DND-41 (cell line): ENCODE data around the gene ZDHHC6.

Source experiments
- ATAC-seq: fragments of 200-7000 bp; cut with Tn5 transposase; 3 replicates; pipeline ENCODE4 v1.9.1; 2021; ENCODE audit warnings: low read depth; ENCODE audit not compliant: insufficient read depth
- DNase-seq: peaks from one replicate; pipeline ENCODE4 v3.0.0-alpha.2; 2020
- H2AFZ ChIP-seq: 2 replicates; pipeline ENCODE4 v1.6.0; 2012; ENCODE audit warnings: low read depth, low read length
- H3K27ac ChIP-seq: 2 replicates; pipeline ENCODE4 v1.5.1; 2012; ENCODE audit warnings: low read length, inconsistent platforms
- H3K27me3 ChIP-seq: fragments of 200-600 bp; sonication (generic); 2 replicates; pipeline ENCODE4 v1.6.0; 2012; ENCODE audit warnings: low read length, mild to moderate bottlenecking, inconsistent platforms; ENCODE audit not compliant: insufficient read depth, poor library complexity
- H3K36me3 ChIP-seq: 2 replicates; pipeline ENCODE4 v1.5.1; 2012; ENCODE audit warnings: low read length, inconsistent platforms; ENCODE audit not compliant: insufficient read depth
- H3K4me1 ChIP-seq: 2 replicates; pipeline ENCODE4 v1.5.1; 2012; ENCODE audit warnings: mild to moderate bottlenecking, low read length; ENCODE audit not compliant: insufficient read depth
- H3K4me2 ChIP-seq: 2 replicates; pipeline ENCODE4 v1.6.0; 2012; ENCODE audit warnings: mild to moderate bottlenecking, moderate library complexity, low read length, inconsistent platforms; ENCODE audit not compliant: insufficient read depth
- H3K4me3 ChIP-seq, 2 experiments: fragments of 200-600 bp in 1 of 2; shearing (Covaris generic) in 1 of 2; 2 replicates each; pipeline ENCODE4 v1.5.1; 2012 to 2016; ENCODE audit warnings: inconsistent platforms in 2 of 2, low read length in 2 of 2, mild to moderate bottlenecking in 2 of 2, low read depth in 1 of 2, moderate library complexity in 1 of 2
- H3K79me2 ChIP-seq: 2 replicates; pipeline ENCODE4 v1.6.0; 2012; ENCODE audit warnings: low read length, inconsistent platforms; ENCODE audit not compliant: insufficient read depth
- H3K9ac ChIP-seq: 2 replicates; pipeline ENCODE4 v1.6.0; 2012; ENCODE audit warnings: low read depth, mild to moderate bottlenecking, inconsistent platforms, low read length, moderate library complexity
- H3K9me3 ChIP-seq: 2 replicates; pipeline ENCODE4 v1.5.1; 2012; ENCODE audit warnings: low read length, moderate library complexity, mild to moderate bottlenecking, inconsistent platforms; ENCODE audit not compliant: insufficient read depth, severe bottlenecking
- H4K20me1 ChIP-seq: 2 replicates; pipeline ENCODE4 v1.6.0; 2012; ENCODE audit warnings: low read length; ENCODE audit not compliant: insufficient read depth
- CTCF ChIP-seq: IDR thresholded peaks from 2 replicates; pipeline ENCODE4 v1.5.1; 2012; ENCODE audit warnings: borderline replicate concordance, low read length, moderate library complexity, mild to moderate bottlenecking; ENCODE audit not compliant: poor library complexity, severe bottlenecking; ENCODE audit errors: extremely low read depth
- EZH2 ChIP-seq: IDR thresholded peaks from 3 replicates; pipeline ENCODE4 v1.6.1; 2012; ENCODE audit warnings: borderline replicate concordance, low read depth, mild to moderate bottlenecking, moderate library complexity, low read length, inconsistent platforms; ENCODE audit not compliant: severe bottlenecking

ZDHHC6 gene

GRCh38 chr10:112490545-112490944, 43.8 kb upstream of the ZDHHC6 start:
- H3K36me3 ChIP-seq, result no peaks in the 10 kb centered on the region
- H3K9ac ChIP-seq, result no peak overlapping the region
- no peak overlapping the region for H3K4me2 ChIP-seq
- no peak overlapping the region for H3K27ac ChIP-seq
- no peak for TF ChIP-seq EZH2
- no peak for TF ChIP-seq CTCF
- no peak for ATAC-seq
- H4K20me1 ChIP-seq, result no peaks in the 10 kb centered on the region; the same call in 1 of the 2 replicates
- H3K4me1 ChIP-seq, result no peaks in the 10 kb centered on the region
- H3K79me2 ChIP-seq, result no peaks in the 10 kb centered on the region
- no peak overlapping the region for H2AFZ ChIP-seq
- no peaks in the 10 kb centered on the region for H3K9me3 ChIP-seq
- no peak for DNase-seq
- H3K4me3 ChIP-seq, result no peak overlapping the region
- H3K27me3 ChIP-seq, result no peaks in the 10 kb centered on the region

GRCh38 chr10:112487964-112488363, 41.2 kb upstream of the ZDHHC6 start:
- Histone ChIP-seq H3K9me3 (no peaks in the 10 kb centered on the region), H3K4me2 (no peak overlapping the region), H3K79me2 (no peaks in the 10 kb centered on the region), H2AFZ (no peak overlapping the region), H3K27me3 (no peaks in the 10 kb centered on the region), H3K27ac (no peak overlapping the region), H3K9ac (no peak overlapping the region), H4K20me1 (no peaks in the 10 kb centered on the region; the same call in 1 of the 2 replicates), H3K36me3 (no peaks in the 10 kb centered on the region), H3K4me3 (no peak overlapping the region), H3K4me1 (no peaks in the 10 kb centered on the region)
- ATAC-seq, result no peak
- DNase-seq, result no peak
- TF ChIP-seq CTCF, result no peak
- no peak for TF ChIP-seq EZH2

GRCh38 chr10:112484399-112484798, 37.7 kb upstream of the ZDHHC6 start:
- Histone ChIP-seq H3K9me3 (no peaks in the 10 kb centered on the region), H3K9ac (no peak overlapping the region), H4K20me1 (no peaks in the 10 kb centered on the region), H3K79me2 (0 out of 2 replicates have a peak, but pooled peaks cover 3% of the 10 kb centered on the region), H3K27ac (no peak overlapping the region), H3K4me1 (no peaks in the 10 kb centered on the region), H2AFZ (no peak overlapping the region), H3K36me3 (no peaks in the 10 kb centered on the region), H3K27me3 (no peaks in the 10 kb centered on the region), H3K4me3 (no peak overlapping the region), H3K4me2 (no peak overlapping the region)
- TF ChIP-seq CTCF (no peak), EZH2 (no peak)
- DNase-seq (no peak), ATAC-seq (no peak)

- no peak overlapping the region for H3K4me2 ChIP-seq
- no peak for TF ChIP-seq CTCF
- no peak for TF ChIP-seq EZH2
- H4K20me1 ChIP-seq, result no peaks in the 10 kb centered on the region
- H3K27ac ChIP-seq, result no peak overlapping the region
- no peak overlapping the region for H2AFZ ChIP-seq
- H3K79me2 ChIP-seq, result 0 out of 2 replicates have a peak, but pooled peaks cover 3% of the 10 kb centered on the region
- DNase-seq, result no peak
- H3K4me3 ChIP-seq, result no peak overlapping the region
- H3K27me3 ChIP-seq, result no peaks in the 10 kb centered on the region
- ATAC-seq, result no peak
- no peaks in the 10 kb centered on the region for H3K9me3 ChIP-seq
- no peak overlapping the region for H3K9ac ChIP-seq
- H3K4me1 ChIP-seq, result no peaks in the 10 kb centered on the region
- H3K36me3 ChIP-seq, result no peaks in the 10 kb centered on the region
Measured at GRCh38 chr10:112481602-112482001, 34.9 kb upstream of the ZDHHC6 start.
